Testis (tissue), 2 donors: ENCODE data around the gene KCNMB1.

Source experiments
- CTCF ChIP-seq, 3 experiments: fragments of 450-650 bp in 2 of 3; fragments of 200-600 bp in 1 of 3; sonication (generic) in 1 of 3; IDR thresholded peaks; one replicate each; pipeline ENCODE4 v1.5.1; 2016 to 2019; ENCODE audit warnings: antibody characterized with exemption in 3 of 3, mild to moderate bottlenecking in 2 of 3, moderate library complexity in 1 of 3
- POLR2A ChIP-seq: fragments of 450-650 bp; IDR thresholded peaks from one replicate; pipeline ENCODE4 v1.6.1; 2017; ENCODE audit warnings: antibody characterized with exemption, mild to moderate bottlenecking, moderate library complexity

- TF ChIP-seq CTCF (IDR thresholded peaks at IDR 0.05) (no peak), POLR2A (no peak)
Measured at GRCh38 chr5:170330568-170331054, 58.6 kb downstream of the KCNMB1 start.
